Mesodermal cell (in vitro differentiated cells): ENCODE measurements around the gene FBXW5.

Source experiments
- H3K27ac ChIP-seq: 2 replicates; pipeline ENCODE4 v1.7.0; 2013; ENCODE audit warnings: mild to moderate bottlenecking, low read depth, low read length, moderate library complexity; ENCODE audit not compliant: severe bottlenecking
- H3K36me3 ChIP-seq: 2 replicates; pipeline ENCODE4 v1.7.1; 2013; ENCODE audit warnings: mild to moderate bottlenecking, low read length, moderate library complexity; ENCODE audit not compliant: control insufficient read depth, insufficient read depth
- H3K4me1 ChIP-seq: one replicate; pipeline ENCODE4 v1.7.1; 2013; ENCODE audit warnings: mild to moderate bottlenecking, low read length; ENCODE audit not compliant: insufficient read depth, control insufficient read depth, poor library complexity, severe bottlenecking
- H3K4me3 ChIP-seq: 2 replicates; pipeline ENCODE4 v1.7.0; 2013; ENCODE audit warnings: low read length, control low read depth, mild to moderate bottlenecking; ENCODE audit not compliant: insufficient read depth, poor library complexity, severe bottlenecking; ENCODE audit errors: extremely low read depth
- H3K9me3 ChIP-seq: 2 replicates; pipeline ENCODE4 v1.7.1; 2013; ENCODE audit warnings: mild to moderate bottlenecking, low read length, moderate library complexity; ENCODE audit not compliant: control insufficient read depth
- WGBS, 2 experiments: methylation state at CpG; one replicate each; pipeline ENCODE4 v1.1.5; 2013; ENCODE audit warnings: missing lambda C conversion rate in 2 of 2; ENCODE audit not compliant: insufficient coverage in 2 of 2; 5-methylcytosine and 5-hydroxymethylcytosine counted together

FBXW5 gene

GRCh38 chr9:136900988-136901515, 43.5 kb downstream of the FBXW5 start:
- Histone ChIP-seq H3K4me1 (peaks cover 21% of the 10 kb centered on the region), H3K27ac (peak overlapping the region; percentile 75), H3K36me3 (peaks cover 72% of the 10 kb centered on the region), H3K9me3 (no peaks in the 10 kb centered on the region), H3K4me3 (no peak overlapping the region)
- WGBS, 2 experiments: 96 to 97% methylated on average over 13 of the region's 13 CpGs

DNA sequence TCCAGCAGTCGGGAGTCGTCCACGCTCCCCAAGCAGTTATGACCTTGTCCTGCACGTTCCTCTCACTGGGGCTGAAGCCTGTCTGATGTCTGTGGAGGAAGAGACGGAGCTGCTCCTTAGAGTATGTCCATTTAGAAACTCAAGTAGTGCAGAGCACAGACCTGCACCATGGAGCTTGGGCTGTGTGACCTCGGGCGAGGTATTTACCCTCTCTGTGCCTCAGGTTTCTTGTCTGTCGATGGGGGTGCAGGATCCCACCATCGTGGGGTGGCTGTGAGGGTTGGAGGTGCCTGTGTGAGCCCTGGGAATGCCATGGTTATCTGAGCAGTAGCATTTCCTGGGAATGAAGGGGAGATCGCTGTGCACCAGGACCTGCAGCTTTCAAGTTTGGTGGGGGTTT, 44.0 kb downstream of the FBXW5 start:
- Histone ChIP-seq H3K4me1 (peaks cover 21% of the 10 kb centered on the region), H3K27ac (peak overlapping the region; percentile 75), H3K9me3 (no peaks in the 10 kb centered on the region), H3K36me3 (peaks cover 73% of the 10 kb centered on the region), H3K4me3 (no peak overlapping the region)
- WGBS, 2 experiments: 100% methylated on average over 6 to 10 of the region's 10 CpGs

DNA sequence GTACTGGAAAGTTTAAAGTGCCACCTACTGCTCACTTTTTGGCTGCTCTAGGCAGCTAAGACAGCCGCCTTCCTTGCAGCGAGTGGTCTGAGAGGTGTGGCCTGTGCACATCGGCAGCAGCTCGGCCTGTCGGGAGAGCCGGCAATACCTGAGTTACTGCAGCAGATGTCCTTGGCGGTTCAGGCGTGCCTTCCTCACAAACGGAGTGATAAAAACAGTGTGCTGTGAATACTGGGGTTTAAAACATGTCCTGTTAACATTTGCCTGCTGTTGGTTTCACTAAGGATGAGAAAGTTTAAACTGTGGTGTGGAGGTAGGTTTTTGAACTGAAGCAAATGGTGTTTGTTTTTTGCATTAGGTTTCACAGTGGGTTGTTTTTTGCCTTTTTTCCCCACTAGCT, 45.3 kb downstream of the FBXW5 start:
- Histone ChIP-seq H3K27ac (no peak overlapping the region), H3K9me3 (no peaks in the 10 kb centered on the region), H3K4me1 (peaks cover 21% of the 10 kb centered on the region), H3K36me3 (peaks cover 72% of the 10 kb centered on the region), H3K4me3 (no peak overlapping the region)
- 89 to 90% methylated on average over 7 to 9 of the region's 9 CpGs for WGBS, 2 experiments

DNA sequence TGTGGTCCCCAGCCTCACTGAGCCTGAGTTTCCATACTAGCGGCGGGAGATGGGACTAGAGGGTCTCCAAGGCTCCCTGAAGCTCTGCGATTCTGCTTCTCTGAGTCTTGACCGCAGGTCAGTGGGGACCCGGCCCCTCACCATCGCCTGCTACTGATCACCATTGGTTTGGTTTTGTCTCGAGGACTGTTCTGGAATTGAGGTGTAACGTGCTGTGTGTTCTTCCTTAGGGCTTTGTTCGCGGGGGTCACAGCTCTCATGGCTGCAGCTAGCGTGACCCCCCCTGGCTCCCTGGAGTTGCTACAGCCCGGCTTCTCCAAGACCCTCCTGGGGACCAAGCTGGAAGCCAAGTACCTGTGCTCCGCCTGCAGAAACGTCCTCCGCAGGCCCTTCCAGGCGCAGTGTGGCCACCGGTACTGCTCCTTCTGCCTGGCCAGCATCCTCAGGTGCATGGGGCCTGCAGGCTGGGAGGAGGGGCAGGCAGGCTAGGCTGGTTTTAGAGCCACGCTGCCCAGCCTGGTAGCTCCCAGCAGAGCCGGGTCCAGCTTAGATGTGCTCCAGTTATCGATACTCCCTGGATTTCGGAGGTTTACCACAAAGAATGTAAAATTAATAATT, 45.9 kb downstream of the FBXW5 start:
- Histone ChIP-seq H3K36me3 (peaks cover 69% of the 10 kb centered on the region), H3K4me1 (peaks cover 21% of the 10 kb centered on the region), H3K4me3 (no peak overlapping the region), H3K9me3 (no peaks in the 10 kb centered on the region), H3K27ac (no peak overlapping the region)
- WGBS, 2 experiments: 96 to 98% methylated on average over 17 to 18 of the region's 21 CpGs

DNA sequence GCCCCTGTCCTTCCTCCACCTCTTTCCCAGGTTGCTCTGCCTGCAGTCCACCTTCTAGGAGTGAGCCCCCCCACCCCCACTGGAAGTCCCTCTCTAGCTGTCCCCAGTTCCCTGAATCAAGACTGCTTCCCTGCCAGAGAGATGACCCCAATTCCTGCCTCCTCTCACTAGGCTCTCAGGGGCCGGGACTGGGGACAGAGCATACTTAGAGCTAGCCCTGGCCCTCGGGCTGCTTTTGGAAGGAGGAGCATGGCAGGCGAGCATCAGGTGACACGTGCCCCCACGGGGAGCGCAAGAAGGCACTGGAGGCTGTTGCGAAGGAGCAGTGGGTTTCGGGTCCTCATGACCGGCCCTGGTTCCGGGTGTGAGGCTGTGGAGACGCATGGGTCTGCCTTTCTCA, 48.5 kb downstream of the FBXW5 start:
- Histone ChIP-seq H3K4me1 (peaks cover 7% of the 10 kb centered on the region), H3K36me3 (peaks cover 73% of the 10 kb centered on the region), H3K27ac (no peak overlapping the region), H3K9me3 (no peaks in the 10 kb centered on the region), H3K4me3 (no peak overlapping the region)
- WGBS, 2 experiments: 84 to 97% methylated on average over 9 to 10 of the region's 11 CpGs

GRCh38 chr9:136890661-136891060, 53.9 kb downstream of the FBXW5 start:
- WGBS, 2 experiments: 91 to 94% methylated on average over 9 to 13 of the region's 13 CpGs
- H3K4me1 ChIP-seq: no peaks in the 10 kb centered on the region
- no peak overlapping the region for H3K27ac ChIP-seq
- H3K9me3 ChIP-seq: no peaks in the 10 kb centered on the region
- peaks cover 45% of the 10 kb centered on the region for H3K36me3 ChIP-seq
- no peak overlapping the region for H3K4me3 ChIP-seq
